Activated T-cell treated with anti-CD3 and anti-CD28 coated beads for 48 hours (primary cell): Measurements from ENCODE around the gene TMPRSS9.
"Not testable (repeated sequence)": the region's sequence is repeated elsewhere in the genome, so short reads cannot be mapped to it uniquely, and the experiment has no call there.

ENCODE experiments used
- DNase-seq: peaks from one replicate; pipeline ENCODE4 v3.0.0-alpha.2; 2020; ENCODE audit warnings: low read depth

The TMPRSS9 gene

GRCh38 chr19:2436384-2436783 lies 76.3 kb downstream of the TMPRSS9 start:
- no peak for DNase-seq

GRCh38 chr19:2436926-2437325 lies 76.9 kb downstream of the TMPRSS9 start:
- DNase-seq, result no peak

GRCh38 chr19:2438178-2438577 lies 78.1 kb downstream of the TMPRSS9 start:
- DNase-seq, result no peak

GRCh38 chr19:2440515-2440914 lies 80.5 kb downstream of the TMPRSS9 start:
- DNase-seq, result no peak

GRCh38 chr19:2441096-2441752 lies 81.2 kb downstream of the TMPRSS9 start:
- no peak for DNase-seq

- no peak for DNase-seq
Observed at GRCh38 chr19:2443116-2443784, 83.2 kb downstream of the TMPRSS9 start.

- DNase-seq, result no peak
Observed at GRCh38 chr19:2443785-2444182, 83.7 kb downstream of the TMPRSS9 start.

- DNase-seq, result no peak
Observed at GRCh38 chr19:2444251-2445002, 84.4 kb downstream of the TMPRSS9 start.

- no peak for DNase-seq
Observed at GRCh38 chr19:2446381-2446780, 86.3 kb downstream of the TMPRSS9 start.

- DNase-seq, result no peak
Observed at GRCh38 chr19:2449019-2449418, 89.0 kb downstream of the TMPRSS9 start.

GRCh38 chr19:2451138-2451537 lies 91.1 kb downstream of the TMPRSS9 start:
- no peak for DNase-seq

- DNase-seq, result no peak
Observed at GRCh38 chr19:2451741-2452140, 91.7 kb downstream of the TMPRSS9 start.

GRCh38 chr19:2453431-2454025 lies 93.5 kb downstream of the TMPRSS9 start:
- no peak for DNase-seq

- DNase-seq, result no peak
Observed at GRCh38 chr19:2454199-2454961, 94.3 kb downstream of the TMPRSS9 start.

- DNase-seq, result no peak
Observed at GRCh38 chr19:2454962-2455850, 95.1 kb downstream of the TMPRSS9 start.

- peak; percentile 45 for DNase-seq
Observed at GRCh38 chr19:2455851-2456570, 95.9 kb downstream of the TMPRSS9 start.

GRCh38 chr19:2457394-2458037 lies 97.5 kb downstream of the TMPRSS9 start:
- DNase-seq, result no peak

GRCh38 chr19:2458054-2458453 lies 98.0 kb downstream of the TMPRSS9 start:
- no peak for DNase-seq

- DNase-seq, result not testable (repeated sequence)
Observed at GRCh38 chr19:2458776-2459175, 98.7 kb downstream of the TMPRSS9 start.

GRCh38 chr19:2460245-2460644 lies 100.2 kb downstream of the TMPRSS9 start:
- no peak for DNase-seq
